SU-DHL-6 (cell line): ENCODE data around the gene BARD1.
"Not testable (repeated sequence)": the region's sequence is repeated elsewhere in the genome, so short reads cannot be mapped to it uniquely, and the experiment has no call there.

Source experiments
- H2AFZ ChIP-seq: fragments of 200-600 bp; sonication (generic); 2 replicates; pipeline ENCODE4 v1.6.1; 2014; ENCODE audit warnings: low read depth, mild to moderate bottlenecking, moderate library complexity, mixed read lengths, antibody characterized with exemption, low read length; ENCODE audit not compliant: severe bottlenecking
- H3F3A ChIP-seq: fragments of 200-600 bp; shearing (Covaris generic); 2 replicates; pipeline ENCODE4 v1.6.0; 2016; ENCODE audit warnings: antibody characterized with exemption, mild to moderate bottlenecking; ENCODE audit not compliant: insufficient read depth
- H3K27ac ChIP-seq: fragments of 200-600 bp; sonication (generic); 2 replicates; pipeline ENCODE4 v1.5.1; 2016; ENCODE audit warnings: low read depth, mild to moderate bottlenecking, low read length, moderate library complexity, mixed read lengths
- H3K27me3 ChIP-seq: fragments of 200-600 bp; sonication (generic), shearing (Covaris generic); 2 replicates; pipeline ENCODE4 v1.6.0; 2014; ENCODE audit warnings: mild to moderate bottlenecking, low read length
- H3K36me3 ChIP-seq: fragments of 200-600 bp; sonication (generic); 2 replicates; pipeline ENCODE4 v1.6.1; 2014; ENCODE audit warnings: mild to moderate bottlenecking, low read length, mixed read lengths
- H3K4me2 ChIP-seq: fragments of 300-600, 200-600 bp; shearing (Covaris generic), sonication (generic); 2 replicates; pipeline ENCODE4 v1.6.0; 2014; ENCODE audit warnings: low read length, low read depth, mild to moderate bottlenecking; ENCODE audit not compliant: poor library complexity, severe bottlenecking
- H3K4me3 ChIP-seq: fragments of 200-600 bp; sonication (generic); 2 replicates; pipeline ENCODE4 v1.5.1; 2014; ENCODE audit warnings: antibody characterized with exemption, low read length, mild to moderate bottlenecking, mixed read lengths; ENCODE audit not compliant: insufficient read depth, poor library complexity, severe bottlenecking
- H3K79me2 ChIP-seq: fragments of 200-600 bp; sonication (generic); 2 replicates; pipeline ENCODE4 v1.6.1; 2014; ENCODE audit warnings: mild to moderate bottlenecking, low read length, moderate library complexity; ENCODE audit not compliant: insufficient read depth
- H3K9ac ChIP-seq: fragments of 200-600 bp; sonication (generic); 2 replicates; pipeline ENCODE4 v1.7.0; 2014; ENCODE audit warnings: mild to moderate bottlenecking, low read length
- H3K9me2 ChIP-seq: fragments of 200-600 bp; sonication (generic); replicated peaks from 2 replicates; pipeline ENCODE4 v1.6.1; 2014; ENCODE audit warnings: low read length; ENCODE audit not compliant: insufficient read depth
- H3K9me3 ChIP-seq: fragments of 200-600 bp; sonication (generic); 2 replicates; pipeline ENCODE4 v1.6.1; 2014; ENCODE audit warnings: low read length, mixed read lengths; ENCODE audit not compliant: insufficient read depth
- H4K20me1 ChIP-seq: fragments of 200-600 bp; sonication (generic); 2 replicates; pipeline ENCODE4 v1.6.1; 2014; ENCODE audit warnings: low read depth, mild to moderate bottlenecking, antibody characterized with exemption, low read length, moderate library complexity, mixed read lengths
- CTCF ChIP-seq: fragments of 200-600 bp; sonication (generic); IDR thresholded peaks from one replicate; pipeline ENCODE4 v1.5.1; 2017; ENCODE audit warnings: antibody characterized with exemption, mild to moderate bottlenecking, low read length, moderate library complexity; ENCODE audit not compliant: insufficient read depth, poor library complexity, severe bottlenecking
- EZH2phosphoT487 ChIP-seq: fragments of 200-600 bp; sonication (generic), shearing (Covaris generic); conservative IDR thresholded peaks from 2 replicates; pipeline ENCODE4 v1.6.1; 2018; ENCODE audit warnings: mild to moderate bottlenecking, antibody characterized with exemption, low read length, moderate library complexity, mixed read lengths

BARD1 gene

GRCh38 chr2:214801068-214801467 lies 8.4 kb downstream of the BARD1 start:
- H3K27me3 ChIP-seq, result no peaks in the 10 kb centered on the region
- H3K4me3 ChIP-seq, result no peak overlapping the region
- H3K27ac ChIP-seq, result no peak overlapping the region
- peaks cover 78% of the 10 kb centered on the region for H4K20me1 ChIP-seq
- H3K9me3 ChIP-seq, result no peaks in the 10 kb centered on the region
- no peak overlapping the region for H2AFZ ChIP-seq
- TF ChIP-seq CTCF, result no peak
- no peak for TF ChIP-seq EZH2phosphoT487
- H3K9me2 ChIP-seq, result no peaks in the 10 kb centered on the region
- H3K4me2 ChIP-seq, result no peak overlapping the region
- H3K9ac ChIP-seq, result no peak overlapping the region
- H3K36me3 ChIP-seq, result peaks cover 15% of the 10 kb centered on the region; the same call in 1 of the 2 replicates
- peaks cover 100% of the 10 kb centered on the region for H3K79me2 ChIP-seq
- H3F3A ChIP-seq, result no peaks in the 10 kb centered on the region

DNA sequence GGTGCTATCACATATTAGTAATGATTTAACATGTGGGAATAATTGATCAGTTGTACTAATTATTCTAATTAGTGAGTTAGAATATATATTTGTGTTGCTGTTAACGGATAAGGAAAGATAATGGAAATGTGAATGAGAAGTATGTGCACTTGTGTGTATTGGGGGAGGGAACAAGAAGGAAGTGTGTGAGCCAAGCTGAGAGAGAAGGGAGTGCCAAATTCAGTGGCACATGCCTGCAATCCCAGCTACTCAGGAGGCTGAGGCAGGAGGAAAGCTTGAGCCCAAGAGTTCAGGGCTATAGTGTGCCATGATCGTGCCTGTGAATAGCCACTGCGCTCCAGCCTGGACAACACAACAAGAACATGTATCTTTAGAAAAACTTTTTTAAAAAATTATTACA lies 9.3 kb downstream of the BARD1 start:
- Histone ChIP-seq H3K4me2 (no peak overlapping the region), H3K9ac (no peak overlapping the region), H3K9me3 (no peaks in the 10 kb centered on the region), H3K36me3 (peaks cover 15% of the 10 kb centered on the region; the same call in 1 of the 2 replicates), H2AFZ (no peak overlapping the region), H3K27me3 (no peaks in the 10 kb centered on the region), H3K9me2 (no peaks in the 10 kb centered on the region), H3K79me2 (peaks cover 100% of the 10 kb centered on the region), H3F3A (no peaks in the 10 kb centered on the region), H3K27ac (no peak overlapping the region), H3K4me3 (no peak overlapping the region), H4K20me1 (peaks cover 71% of the 10 kb centered on the region)
- TF ChIP-seq EZH2phosphoT487 (no peak), CTCF (no peak)

DNA sequence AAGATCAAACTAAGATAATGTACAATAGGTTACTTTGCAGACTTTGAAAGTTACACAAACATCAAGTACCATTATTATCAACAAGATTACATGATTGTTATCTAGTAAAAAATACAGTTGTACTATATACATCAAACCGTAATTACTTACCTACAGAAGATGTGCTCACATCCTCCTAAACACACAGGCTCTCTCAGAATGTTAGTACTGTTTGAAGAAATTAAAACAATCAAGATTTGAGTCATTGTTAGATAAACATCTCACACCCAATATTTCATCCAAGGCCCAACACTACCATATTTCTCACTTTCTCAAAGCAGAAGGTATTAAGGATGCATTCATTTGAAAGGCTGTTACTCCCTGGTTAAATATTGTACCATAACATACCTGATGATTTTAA lies 12.6 kb downstream of the BARD1 start:
- no peak overlapping the region for H3K4me3 ChIP-seq
- TF ChIP-seq CTCF, result no peak
- no peak for TF ChIP-seq EZH2phosphoT487
- no peak overlapping the region for H3K9ac ChIP-seq
- no peaks in the 10 kb centered on the region for H3K9me2 ChIP-seq
- H3K27me3 ChIP-seq, result no peaks in the 10 kb centered on the region
- H2AFZ ChIP-seq, result no peak overlapping the region
- H3F3A ChIP-seq, result no peaks in the 10 kb centered on the region
- peaks cover 27% of the 10 kb centered on the region for H3K36me3 ChIP-seq
- H3K27ac ChIP-seq, result no peak overlapping the region
- no peaks in the 10 kb centered on the region for H3K9me3 ChIP-seq
- H3K79me2 ChIP-seq, result peaks cover 96% of the 10 kb centered on the region
- peaks cover 60% of the 10 kb centered on the region for H4K20me1 ChIP-seq
- no peak overlapping the region for H3K4me2 ChIP-seq

DNA sequence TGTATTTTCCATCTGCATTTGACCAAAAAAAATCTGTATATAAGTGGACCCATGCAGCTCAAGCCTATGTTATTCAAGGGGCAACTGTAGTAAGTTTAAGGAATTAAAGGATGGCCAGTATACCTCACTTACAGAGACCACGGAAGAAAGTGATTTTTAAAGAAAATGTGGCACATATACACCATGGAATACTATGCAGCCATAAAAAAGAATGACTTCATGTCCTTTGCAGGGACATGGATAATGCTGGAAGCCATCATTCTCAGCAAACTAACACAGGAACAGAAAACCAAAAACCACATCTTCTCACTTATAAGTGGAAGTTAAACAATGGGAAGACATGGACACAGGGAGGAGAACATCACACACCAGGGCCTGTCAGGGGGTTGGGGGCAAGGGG lies 26.3 kb downstream of the BARD1 start:
- H2AFZ ChIP-seq, H3F3A ChIP-seq, H3K4me2 ChIP-seq, H3K9me3 ChIP-seq, H3K9me2 ChIP-seq, H3K27me3 ChIP-seq, H3K4me3 ChIP-seq, H3K27ac ChIP-seq, H3K9ac ChIP-seq: not testable (repeated sequence)
- Histone ChIP-seq H3K36me3 (peaks cover 76% of the 10 kb centered on the region), H4K20me1 (peaks cover 41% of the 10 kb centered on the region), H3K79me2 (peaks cover 81% of the 10 kb centered on the region)
